NCI-H2107 treated with DMSO at 0.1 percent for 48 hours (cell line): ENCODE results near the gene RNF225.
"Not testable (repeated sequence)": the region's sequence is repeated elsewhere in the genome, so short reads cannot be mapped to it uniquely, and the experiment has no call there.

Source experiments
- DNase-seq: peaks from one replicate; lab custom pipeline; 2025; ENCODE audit not compliant: unreplicated experiment; lab: John Stamatoyannopoulos, UW

RNF225 gene

DNA sequence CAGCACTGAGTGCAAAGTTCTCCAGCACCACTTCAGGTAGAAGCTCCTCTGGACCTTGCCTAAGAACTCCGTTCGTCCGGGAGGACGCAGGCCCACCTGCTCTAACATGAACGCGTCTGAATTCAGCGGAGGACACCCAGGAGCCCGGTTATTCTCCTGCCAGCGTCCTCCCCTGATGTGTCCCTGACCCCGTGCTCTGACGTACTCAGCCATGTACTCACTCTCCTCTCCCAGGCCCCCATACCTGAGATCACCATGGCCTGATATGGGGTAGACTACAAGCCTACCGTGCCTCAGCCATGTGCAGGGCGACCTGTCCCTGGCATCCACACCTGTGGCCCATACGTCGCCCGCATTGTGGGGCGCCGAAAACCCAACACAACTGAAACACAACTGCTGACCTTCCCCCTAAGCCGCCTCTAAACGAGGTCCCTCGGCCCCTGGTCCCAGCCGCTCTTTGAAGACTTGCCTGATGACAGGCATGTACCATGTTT lies 12.2 kb downstream of the RNF225 start:
- DNase-seq: no peak

DNA sequence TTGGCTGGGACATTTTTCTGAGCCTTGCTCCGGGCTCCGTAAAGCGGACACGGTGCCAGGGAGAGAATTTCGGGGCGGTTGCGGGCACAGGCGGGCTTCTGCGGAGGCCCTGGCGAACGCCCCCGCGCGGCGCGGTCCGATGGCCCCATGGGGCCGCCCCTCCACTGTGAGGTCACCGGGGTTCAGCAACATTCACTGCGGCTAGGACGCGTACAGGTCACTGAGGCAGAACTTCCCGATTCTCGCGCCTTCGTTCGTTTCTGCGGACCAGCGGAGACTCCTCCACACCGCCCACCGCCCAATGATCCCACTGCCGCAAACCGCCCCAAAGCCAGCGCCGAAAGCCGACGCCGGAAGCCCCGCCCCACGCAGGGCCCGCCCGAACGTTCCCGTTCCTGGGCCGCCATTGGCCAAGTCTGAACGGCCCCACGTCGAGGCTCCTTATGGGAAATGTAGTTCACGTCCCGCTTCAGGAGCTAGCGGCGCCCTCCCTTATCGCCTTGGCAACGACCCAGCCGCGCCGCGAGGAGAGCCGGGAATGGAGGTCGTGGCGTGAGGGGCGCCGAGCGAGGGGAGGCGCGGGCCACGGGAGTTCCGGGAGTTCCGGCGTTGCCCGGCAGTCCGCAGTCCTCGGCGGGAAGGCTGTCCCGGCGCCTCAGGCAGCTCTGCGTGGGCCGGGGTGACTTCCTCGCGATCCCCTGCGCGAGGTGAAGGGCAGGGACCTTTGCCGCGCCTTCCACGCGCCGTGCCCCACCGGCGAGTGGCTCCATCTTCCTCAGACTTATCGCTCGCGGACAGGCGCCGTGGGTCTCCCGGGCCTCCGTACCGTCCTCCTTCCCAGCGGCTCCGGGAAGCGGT lies 12.9 kb downstream of the RNF225 start, which contains the start of gene ZNF584:
Gene ZNF584 (plus strand): TSS at position 498 of the 858 bp plus-strand sequence. CDS start 499 bp downstream, outside the sequence.
- peak; percentile 91 for DNase-seq

DNA sequence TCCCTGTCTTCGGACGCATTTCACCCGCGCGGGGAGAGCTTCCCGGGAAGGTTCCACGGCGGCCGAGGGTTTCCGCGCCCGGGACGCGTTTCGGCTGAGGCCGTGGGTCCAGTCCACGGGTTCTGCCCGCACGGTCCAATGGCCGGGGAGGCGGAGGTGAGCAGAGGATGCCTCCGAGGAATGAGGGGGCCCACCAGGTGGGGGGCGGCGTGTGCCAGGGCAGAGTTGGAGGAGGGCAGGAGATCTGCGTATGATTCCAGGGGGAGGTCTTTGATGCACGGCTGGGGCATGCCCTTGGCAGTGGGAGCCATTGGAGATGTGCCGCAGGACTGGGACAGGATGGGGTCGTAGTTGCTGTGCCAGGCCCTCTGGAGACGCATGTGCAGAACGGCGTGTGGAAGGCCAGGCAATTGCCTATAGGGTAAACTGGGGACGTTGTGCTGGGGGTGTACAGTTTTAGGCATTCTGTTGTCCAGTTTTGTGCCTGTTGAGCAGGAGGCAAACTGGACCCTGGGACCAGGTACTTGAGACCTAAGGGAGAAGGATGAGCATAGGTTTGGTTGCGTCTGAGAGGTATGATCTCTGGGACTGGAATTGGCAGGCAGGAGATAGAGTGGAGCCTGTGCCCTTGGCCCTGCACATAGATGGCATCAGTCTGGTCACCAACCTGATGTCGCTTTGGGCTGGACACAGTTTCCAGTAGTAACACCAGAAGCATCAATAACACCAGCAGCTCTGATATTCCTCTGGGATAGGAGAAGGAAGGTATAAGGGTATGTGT lies 13.7 kb downstream of the RNF225 start:
- DNase-seq: no peak

DNA sequence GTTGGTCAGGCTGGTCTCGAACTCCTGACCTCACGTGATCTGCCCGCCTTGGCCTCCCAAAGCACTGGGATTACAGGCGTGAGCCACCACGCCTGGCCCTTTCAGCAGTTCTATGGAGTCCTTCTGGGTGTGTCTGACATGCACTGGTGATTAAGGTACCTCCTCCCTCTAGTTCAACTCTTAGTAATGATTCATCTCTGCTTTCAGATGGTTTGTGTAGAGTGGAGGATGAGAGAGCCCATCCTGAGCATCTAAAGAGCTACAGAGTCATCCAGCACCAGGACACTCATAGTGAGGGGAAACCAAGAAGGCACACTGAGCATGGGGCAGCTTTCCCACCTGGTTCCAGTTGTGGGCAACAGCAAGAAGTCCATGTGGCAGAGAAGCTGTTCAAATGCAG lies 21.1 kb downstream of the RNF225 start:
- DNase-seq: no peak

DNA sequence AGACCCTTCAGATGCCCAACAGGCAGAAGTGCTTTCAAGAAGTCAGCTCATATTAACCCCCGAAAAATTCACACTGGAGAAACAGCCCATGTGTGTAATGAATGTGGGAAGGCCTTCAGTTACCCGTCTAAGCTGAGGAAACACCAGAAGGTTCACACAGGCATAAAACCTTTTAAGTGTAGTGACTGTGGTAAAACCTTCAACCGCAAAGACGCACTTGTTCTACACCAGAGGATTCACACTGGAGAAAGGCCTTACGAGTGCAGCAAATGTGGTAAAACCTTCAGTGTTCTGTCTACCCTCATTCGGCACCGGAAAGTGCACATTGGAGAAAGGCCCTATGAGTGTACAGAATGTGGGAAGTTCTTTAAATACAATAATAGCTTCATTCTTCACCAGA lies 21.6 kb downstream of the RNF225 start:
- no peak for DNase-seq

DNA sequence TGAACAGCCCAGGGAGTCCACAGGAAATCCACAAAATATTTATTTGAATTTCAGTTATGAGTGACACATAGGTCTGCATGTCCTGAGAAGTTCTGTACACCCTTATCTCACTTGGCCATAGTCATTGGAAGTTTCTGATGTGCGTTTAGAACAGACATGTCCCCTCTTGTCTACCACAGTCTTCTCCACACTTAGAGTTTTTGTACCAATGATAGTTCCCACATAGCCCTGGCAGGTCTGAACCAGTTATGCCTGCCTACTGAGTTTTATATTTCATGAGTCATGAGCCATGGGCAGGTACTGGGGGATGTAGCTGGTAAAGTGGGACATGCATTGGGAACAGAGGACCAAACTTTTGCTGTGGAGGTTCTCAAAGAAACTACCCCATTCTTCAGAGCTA lies 33.2 kb downstream of the RNF225 start:
- no peak for DNase-seq

DNA sequence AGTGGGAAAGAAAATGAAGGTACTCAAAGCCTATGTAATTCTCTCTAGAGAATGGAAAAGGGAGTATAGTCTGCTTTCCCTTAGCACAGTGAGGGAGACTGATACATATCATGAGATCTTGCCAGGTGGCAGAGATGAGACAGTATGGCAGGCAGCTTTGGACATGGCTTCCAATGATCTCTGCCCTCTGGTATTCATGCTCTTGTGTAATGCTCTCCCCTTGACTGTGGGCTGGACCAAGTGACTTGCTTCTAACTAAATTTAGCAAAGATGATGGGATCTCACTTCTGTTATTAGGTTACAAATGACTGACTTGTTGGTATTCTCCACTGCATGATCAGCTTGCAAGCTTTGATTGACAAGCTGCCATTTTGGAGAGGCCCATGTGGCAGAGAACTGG lies 34.3 kb downstream of the RNF225 start:
- no peak for DNase-seq

DNA sequence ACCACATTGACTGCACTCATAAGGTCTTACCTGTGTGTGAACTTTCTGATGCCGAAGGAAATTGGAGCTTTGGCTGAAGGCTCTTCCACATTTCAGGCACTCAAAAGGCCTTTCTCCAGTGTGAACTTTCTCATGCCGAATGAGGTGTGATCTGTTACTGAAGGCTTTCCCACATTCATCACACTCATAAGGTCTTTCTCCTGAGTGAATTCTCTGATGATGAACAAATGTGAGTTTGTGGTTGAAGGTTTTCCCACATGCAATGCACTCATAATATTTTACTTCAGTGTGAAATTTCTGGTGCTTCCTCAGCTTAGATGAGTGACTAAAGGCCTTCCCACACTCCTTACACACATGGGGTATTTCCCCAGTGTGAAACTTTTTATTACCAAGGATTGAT lies 38.8 kb downstream of the RNF225 start:
- no peak for DNase-seq

DNA sequence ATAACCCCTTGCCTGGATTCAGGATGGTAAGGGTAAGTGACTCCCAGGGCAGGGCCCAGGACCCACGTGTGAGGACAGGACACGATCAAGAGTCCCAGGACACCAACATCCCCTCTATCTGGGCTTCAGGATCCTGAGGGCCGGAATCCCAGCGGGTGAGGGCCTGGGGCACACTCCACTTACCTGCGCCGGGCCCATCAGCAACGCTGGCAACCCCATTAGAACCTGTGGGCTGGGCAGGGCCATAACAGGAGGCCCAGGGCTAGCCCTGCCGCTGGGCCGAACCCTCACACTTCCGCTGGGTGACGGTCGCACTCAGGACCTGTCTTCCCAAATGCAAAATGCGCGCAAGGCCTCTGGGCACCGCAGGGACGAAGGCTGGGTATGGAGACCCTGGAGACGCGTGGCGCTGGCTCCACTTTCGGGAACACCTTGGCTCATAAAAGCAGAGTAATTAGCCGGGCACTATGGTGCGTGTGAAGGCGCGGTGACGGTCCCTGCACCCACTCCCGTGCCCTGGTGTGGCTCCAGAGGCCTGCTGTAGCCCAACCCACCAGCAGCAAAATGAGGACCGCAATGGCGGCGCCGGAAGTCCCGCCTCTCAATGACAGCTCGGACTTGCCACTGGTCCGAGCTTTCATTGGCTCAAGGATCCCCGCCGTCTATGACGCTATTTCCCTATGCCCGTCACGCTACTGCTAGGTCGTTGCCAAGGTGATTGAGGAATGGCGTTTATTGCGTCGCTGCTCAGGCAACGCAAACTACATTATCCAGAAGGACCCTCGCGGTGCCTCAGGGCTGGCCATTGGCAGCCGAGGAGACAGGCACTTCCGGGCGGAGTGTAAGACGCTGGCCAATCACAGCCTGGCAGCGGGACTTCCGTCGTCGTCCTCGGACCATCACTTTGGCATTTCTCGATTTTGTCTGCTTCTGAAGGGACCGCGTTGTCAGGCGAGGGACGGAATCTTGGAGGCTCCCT lies 44.4 kb downstream of the RNF225 start, which contains the start of gene ZNF132:
Gene ZNF132 (minus strand): TSS at position 578 of the 979 bp plus-strand sequence. CDS start 332 bp downstream, at position 246.
- DNase-seq: no peak

DNA sequence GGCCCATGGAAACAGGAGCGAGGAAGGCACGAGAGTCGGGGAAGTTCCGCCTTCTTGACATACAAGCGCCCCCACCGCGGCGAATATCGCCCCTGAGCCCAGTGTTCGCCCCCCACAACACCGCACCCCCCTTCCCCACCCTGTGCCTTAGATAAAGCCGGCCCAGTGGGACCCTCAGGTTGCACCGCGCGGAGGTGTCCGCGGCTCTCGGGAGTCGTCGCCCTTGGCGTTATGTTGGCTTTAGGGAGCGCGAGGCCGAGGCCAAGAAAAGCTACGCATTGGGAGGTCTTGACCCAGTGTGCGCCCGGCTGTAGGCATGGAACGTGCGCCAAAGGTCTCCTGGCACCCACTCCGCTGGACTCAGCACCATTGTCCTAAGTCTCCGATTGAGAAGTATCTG lies 45.1 kb downstream of the RNF225 start:
- no peak for DNase-seq

DNA sequence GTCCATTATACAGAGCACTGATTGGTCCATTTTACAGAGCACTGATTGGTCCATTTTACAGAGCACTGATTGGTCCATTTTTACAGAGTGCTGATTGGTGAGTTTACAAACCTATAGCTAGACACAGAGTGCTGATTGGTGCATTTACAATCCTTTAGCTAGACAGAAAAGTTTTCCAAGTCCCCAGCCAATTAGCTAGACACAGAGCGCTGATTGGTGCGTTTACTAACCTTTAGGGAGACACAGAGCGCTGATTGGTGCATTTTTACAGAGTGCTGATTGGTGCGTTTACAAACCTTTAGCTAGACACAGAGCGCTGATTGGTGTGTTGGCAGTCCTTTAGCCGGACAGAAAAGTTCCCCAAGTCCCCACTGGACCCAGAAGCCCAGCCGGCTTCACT lies 47.5 kb downstream of the RNF225 start:
- DNase-seq: not testable (repeated sequence)
